SU-DHL-6 (cell line): Measurements from ENCODE around the gene CREB5.

Experiments
- CTCF ChIP-seq: fragments of 200-600 bp; sonication (generic); IDR thresholded peaks from one replicate; pipeline ENCODE4 v1.5.1; 2017; ENCODE audit warnings: antibody characterized with exemption, mild to moderate bottlenecking, low read length, moderate library complexity; ENCODE audit not compliant: insufficient read depth, poor library complexity, severe bottlenecking
- EZH2phosphoT487 ChIP-seq: fragments of 200-600 bp; sonication (generic), shearing (Covaris generic); conservative IDR thresholded peaks from 2 replicates; pipeline ENCODE4 v1.6.1; 2018; ENCODE audit warnings: mild to moderate bottlenecking, antibody characterized with exemption, low read length, moderate library complexity, mixed read lengths

GRCh38 chr7:28724563-28724962, 312.2 kb downstream of the CREB5 start:
- TF ChIP-seq CTCF = no peak
- TF ChIP-seq EZH2phosphoT487 = no peak
